HFFc6 (cell line): ENCODE data around the gene SEPTIN8. TPM values are rescaled to one million over a fixed set of nuclear protein-coding genes. Genes with fewer than 3 reads are reported as not detected.

Experiments used
- DNase-seq: peaks from one replicate; pipeline ENCODE4 v3.0.0-alpha.2; 2018
- H3K27ac Mint-ChIP-seq: 2 replicates; pipeline ENCODE4 v1.8.0; 2020; ENCODE audit warnings: mild to moderate bottlenecking, mixed read lengths
- H3K27me3 Mint-ChIP-seq: 2 replicates; pipeline ENCODE4 v1.8.0; 2021; ENCODE audit warnings: mild to moderate bottlenecking, moderate library complexity, mixed read lengths; ENCODE audit not compliant: insufficient read depth
- H3K36me3 Mint-ChIP-seq: 2 replicates; pipeline ENCODE4 v1.8.0; 2021; ENCODE audit warnings: low read depth, mixed read lengths
- H3K4me1 Mint-ChIP-seq: 2 replicates; pipeline ENCODE4 v1.8.0; 2020; ENCODE audit warnings: low read depth, mixed read lengths
- H3K4me3 Mint-ChIP-seq: 2 replicates; pipeline ENCODE4 v1.8.0; 2020; ENCODE audit warnings: mild to moderate bottlenecking, moderate library complexity, mixed read lengths
- H3K9me3 Mint-ChIP-seq: 2 replicates; pipeline ENCODE4 v1.8.0; 2020; ENCODE audit warnings: mild to moderate bottlenecking, mixed read lengths
- total RNA-seq, 6 experiments: library from RNA; stranded (reverse); fragmentation: NEBNext Ultra II Directional; extraction: Animal tissue kit (Norgen Biotek cat#: 25700); gene quantifications; 2 replicates in 1 of 6; 3 replicates in 5 of 6; pipeline ENCODE4 v1.2.3, GENCODE V29; 2021
- TF ChIP-seq, protein P1 (sequence below): fragments of 200-600 bp; sonication (generic); IDR thresholded peaks from 2 replicates; pipeline ENCODE4 v1.5.0; 2021; ENCODE audit warnings: antibody characterized with exemption, mild to moderate bottlenecking

The SEPTIN8 gene
- total RNA-seq, 6 experiments from 2014 or later, result 53.9 to 67.1 (median 59.2) TPM

DNA sequence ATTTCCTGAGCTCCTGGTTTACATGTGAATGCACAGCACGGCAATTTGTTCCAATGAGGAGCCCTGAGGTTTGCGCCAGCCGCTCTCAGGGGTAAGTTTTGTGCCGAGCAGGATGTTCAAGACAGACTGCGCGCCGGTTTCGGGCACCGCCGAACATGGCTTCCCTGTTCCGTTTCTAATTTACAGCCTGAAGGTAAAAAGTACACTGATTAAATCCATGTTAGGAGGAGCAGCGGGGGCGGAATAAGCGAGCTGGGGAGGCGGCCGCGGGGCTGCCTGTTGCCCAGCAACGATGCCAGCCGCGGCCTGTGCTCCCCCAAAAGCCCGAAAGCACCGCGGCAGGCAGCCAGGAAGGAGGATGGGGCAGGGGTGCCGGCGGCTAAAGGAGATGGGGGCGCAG is 42.4 kb upstream of the SEPTIN8 start:
- TF ChIP-seq, protein P1, sequence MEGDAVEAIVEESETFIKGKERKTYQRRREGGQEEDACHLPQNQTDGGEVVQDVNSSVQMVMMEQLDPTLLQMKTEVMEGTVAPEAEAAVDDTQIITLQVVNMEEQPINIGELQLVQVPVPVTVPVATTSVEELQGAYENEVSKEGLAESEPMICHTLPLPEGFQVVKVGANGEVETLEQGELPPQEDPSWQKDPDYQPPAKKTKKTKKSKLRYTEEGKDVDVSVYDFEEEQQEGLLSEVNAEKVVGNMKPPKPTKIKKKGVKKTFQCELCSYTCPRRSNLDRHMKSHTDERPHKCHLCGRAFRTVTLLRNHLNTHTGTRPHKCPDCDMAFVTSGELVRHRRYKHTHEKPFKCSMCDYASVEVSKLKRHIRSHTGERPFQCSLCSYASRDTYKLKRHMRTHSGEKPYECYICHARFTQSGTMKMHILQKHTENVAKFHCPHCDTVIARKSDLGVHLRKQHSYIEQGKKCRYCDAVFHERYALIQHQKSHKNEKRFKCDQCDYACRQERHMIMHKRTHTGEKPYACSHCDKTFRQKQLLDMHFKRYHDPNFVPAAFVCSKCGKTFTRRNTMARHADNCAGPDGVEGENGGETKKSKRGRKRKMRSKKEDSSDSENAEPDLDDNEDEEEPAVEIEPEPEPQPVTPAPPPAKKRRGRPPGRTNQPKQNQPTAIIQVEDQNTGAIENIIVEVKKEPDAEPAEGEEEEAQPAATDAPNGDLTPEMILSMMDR, result no peak
- DNase-seq, result no peak
- H3K4me3 Mint-ChIP-seq, result no peak overlapping the region
- H3K36me3 Mint-ChIP-seq, result no peaks in the 10 kb centered on the region
- H3K27ac Mint-ChIP-seq, result no peak overlapping the region
- H3K9me3 Mint-ChIP-seq, result no peaks in the 10 kb centered on the region
- peaks cover 12% of the 10 kb centered on the region for H3K4me1 Mint-ChIP-seq
- H3K27me3 Mint-ChIP-seq, result peaks cover 6% of the 10 kb centered on the region

DNA sequence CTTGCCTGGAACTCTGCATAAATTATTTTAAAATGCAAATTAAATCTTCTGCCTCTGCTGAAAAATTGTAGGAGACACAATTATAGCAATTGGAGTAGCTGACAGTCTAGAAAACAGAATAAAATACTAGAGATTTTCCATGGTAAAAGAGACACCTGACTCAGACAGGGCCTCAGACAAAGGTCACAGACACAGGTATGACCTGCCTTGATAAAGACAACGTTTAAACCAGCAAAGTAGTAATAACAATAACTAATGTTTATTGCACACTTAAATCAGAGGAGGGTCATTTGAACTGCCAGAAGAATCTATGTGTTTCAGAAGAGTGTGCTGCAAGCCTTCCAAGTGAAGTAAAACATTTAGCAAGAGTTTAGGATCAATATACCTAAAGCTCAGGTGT is 40.0 kb upstream of the SEPTIN8 start:
- no peaks in the 10 kb centered on the region for H3K9me3 Mint-ChIP-seq
- H3K27ac Mint-ChIP-seq, result no peak overlapping the region
- peaks cover 15% of the 10 kb centered on the region for H3K27me3 Mint-ChIP-seq
- peaks cover 22% of the 10 kb centered on the region for H3K4me1 Mint-ChIP-seq
- no peak overlapping the region for H3K4me3 Mint-ChIP-seq
- H3K36me3 Mint-ChIP-seq, result no peaks in the 10 kb centered on the region
- no peak for DNase-seq
- TF ChIP-seq, protein P1, result no peak

DNA sequence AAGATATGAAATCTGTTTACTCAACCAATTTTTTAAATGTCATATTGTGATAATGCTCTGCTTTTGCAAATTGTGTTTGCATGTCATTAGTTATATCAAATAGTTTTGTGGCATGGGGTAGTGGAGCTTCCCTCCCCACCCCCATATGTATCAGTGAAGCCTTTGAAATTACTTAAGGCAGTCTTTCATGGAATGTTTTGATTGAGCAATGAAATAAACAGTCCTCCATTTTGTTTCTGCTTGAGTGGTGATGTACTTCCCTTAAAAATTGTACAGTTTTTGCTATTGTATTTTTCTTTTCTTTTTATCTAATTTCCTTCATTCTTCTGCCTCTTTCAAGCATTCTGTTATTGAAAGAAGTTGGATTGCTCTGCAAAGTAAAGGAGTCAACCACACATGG is 39.5 kb upstream of the SEPTIN8 start:
- no peak overlapping the region for H3K4me3 Mint-ChIP-seq
- no peak overlapping the region for H3K27ac Mint-ChIP-seq
- peaks cover 20% of the 10 kb centered on the region for H3K27me3 Mint-ChIP-seq
- no peaks in the 10 kb centered on the region for H3K9me3 Mint-ChIP-seq
- TF ChIP-seq, protein P1, result no peak
- DNase-seq, result no peak
- H3K36me3 Mint-ChIP-seq, result no peaks in the 10 kb centered on the region
- H3K4me1 Mint-ChIP-seq, result peaks cover 22% of the 10 kb centered on the region

DNA sequence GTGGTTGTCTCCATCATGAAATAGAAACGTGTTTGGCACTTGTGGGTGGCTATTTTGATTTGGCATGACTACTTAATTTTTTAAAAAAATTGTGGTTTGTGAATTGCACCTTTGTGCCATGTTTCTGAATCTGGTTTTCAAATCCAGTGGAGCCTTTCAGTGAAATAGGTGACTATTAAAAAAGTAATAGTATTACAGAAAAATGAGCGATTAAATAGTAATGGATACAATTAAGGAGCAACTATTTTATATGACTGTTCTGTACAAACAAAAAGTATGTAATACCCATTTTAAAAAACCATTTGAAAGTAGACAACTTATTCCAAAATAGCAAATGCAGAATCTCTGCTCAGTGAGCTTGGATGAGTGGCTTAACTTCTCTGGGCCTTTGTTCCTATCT is 39.0 kb upstream of the SEPTIN8 start:
- Mint-ChIP-seq H3K4me1 (peaks cover 22% of the 10 kb centered on the region), H3K27ac (no peak overlapping the region), H3K27me3 (peaks cover 24% of the 10 kb centered on the region), H3K36me3 (no peaks in the 10 kb centered on the region), H3K9me3 (no peaks in the 10 kb centered on the region), H3K4me3 (no peak overlapping the region)
- TF ChIP-seq, protein P1, result no peak
- no peak for DNase-seq

DNA sequence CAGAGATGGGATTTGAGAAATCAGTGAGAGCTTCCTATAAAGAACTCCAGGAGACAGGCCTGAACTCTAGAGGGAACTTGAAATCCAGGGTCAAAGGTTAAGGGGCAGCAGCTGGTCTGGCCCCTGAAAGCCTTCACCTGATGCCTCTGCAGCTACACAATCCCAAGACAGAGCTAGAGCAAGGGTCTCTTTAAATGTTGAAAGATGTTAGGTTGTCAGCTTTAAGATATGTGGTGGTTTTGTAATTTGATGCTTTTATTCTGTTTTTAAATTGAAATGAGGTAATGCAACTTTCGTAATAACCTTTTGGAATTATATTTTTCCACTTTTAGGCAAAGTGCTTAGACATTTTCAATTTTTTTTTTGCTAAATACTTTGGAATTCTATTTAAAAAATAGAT is 38.4 kb upstream of the SEPTIN8 start:
- Mint-ChIP-seq H3K9me3 (no peaks in the 10 kb centered on the region), H3K27ac (no peak overlapping the region), H3K36me3 (no peaks in the 10 kb centered on the region), H3K4me3 (no peak overlapping the region), H3K4me1 (peaks cover 21% of the 10 kb centered on the region), H3K27me3 (peaks cover 25% of the 10 kb centered on the region)
- no peak for DNase-seq
- TF ChIP-seq, protein P1, result no peak
